ENCODE data around the gene PRSS21. TPM values are rescaled to one million over a fixed set of nuclear protein-coding genes. Genes with fewer than 3 reads are reported as not detected.

Gene PRSS21
- total RNA-seq, 2 experiments from 2014 or later: 68.7 to 69.6 TPM

- Histone ChIP-seq H3K4me1 (ENCODE audit: insufficient read depth, low read length, poor library complexity, severe bottlenecking) (no peaks in the 10 kb centered on the region), H3K9me2 (ENCODE audit: insufficient read depth, low read length) (no peaks in the 10 kb centered on the region), H3K4me3 (ENCODE audit: low read depth, low read length, poor library complexity, severe bottlenecking) (no peak overlapping the region), H3K36me3 (ENCODE audit: insufficient read depth, low read length) (no peaks in the 10 kb centered on the region), H3K4me2 (ENCODE audit: low read length) (no peak overlapping the region), H2AFZ (ENCODE audit: low read length) (no peak overlapping the region), H3K27ac (ENCODE audit: low read depth, low read length, poor library complexity, severe bottlenecking) (no peak overlapping the region), H4K20me1 (ENCODE audit: insufficient read depth, low read length) (no peaks in the 10 kb centered on the region), H3K9me3 (ENCODE audit: low read length) (no peaks in the 10 kb centered on the region), H3K79me2 (ENCODE audit: insufficient read depth, low read depth, low read length) (no peaks in the 10 kb centered on the region)
- ChIA-PET POLR2A (interaction anchor here (1.2 kb wide), 1 partner anchor 16 kb away, joined by 4 read pairs; no protein-coding TSS in a partner anchor), CTCF (ENCODE audit: unreplicated experiment) (no interaction called here)
- intact Hi-C loops (cut with micrococcal nuclease; ENCODE audit: unreplicated experiment): loop anchor here (10.0 kb wide), 1 partner anchor 59 kb away; the partner anchor contains the start of gene PRSS22
- no peak for DNase-seq (ENCODE audit: low spot score)
- BruUV-seq (replicated peaks): no TSS peak
- TF ChIP-seq EZH2phosphoT487 (IDR thresholded peaks at IDR 0.05; ENCODE audit: borderline replicate concordance, low read depth, low read length) (no peak), CTCF (conservative IDR thresholded peaks at IDR 0.05; ENCODE audit: low read length) (no peak)
Measured at GRCh38 chr16:2795395-2796143, 21.5 kb upstream of the PRSS21 start.

- no peaks in the 10 kb centered on the region for H3K4me1 ChIP-seq (ENCODE audit: insufficient read depth, low read length, poor library complexity, severe bottlenecking)
- no peaks in the 10 kb centered on the region for H4K20me1 ChIP-seq (ENCODE audit: insufficient read depth, low read length)
- POLR2A ChIA-PET: no interaction called here
- no peak overlapping the region for H3K27ac ChIP-seq (ENCODE audit: low read depth, low read length, poor library complexity, severe bottlenecking)
- intact Hi-C loops (cut with micrococcal nuclease; ENCODE audit: unreplicated experiment): loop anchor here (10.0 kb wide), 1 partner anchor 56 kb away; the partner anchor contains the start of gene PRSS22
- no peaks in the 10 kb centered on the region for H3K79me2 ChIP-seq (ENCODE audit: insufficient read depth, low read depth, low read length)
- no TSS peak for BruUV-seq (replicated peaks)
- no peak for TF ChIP-seq CTCF (conservative IDR thresholded peaks at IDR 0.05; ENCODE audit: low read length)
- no peak for TF ChIP-seq EZH2phosphoT487 (IDR thresholded peaks at IDR 0.05; ENCODE audit: borderline replicate concordance, low read depth, low read length)
- CTCF ChIA-PET (ENCODE audit: unreplicated experiment): no interaction called here
- H3K9me3 ChIP-seq (ENCODE audit: low read length): no peaks in the 10 kb centered on the region
- no peak overlapping the region for H3K4me3 ChIP-seq (ENCODE audit: low read depth, low read length, poor library complexity, severe bottlenecking)
- H3K36me3 ChIP-seq (ENCODE audit: insufficient read depth, low read length): no peaks in the 10 kb centered on the region
- H2AFZ ChIP-seq (ENCODE audit: low read length): no peak overlapping the region
- H3K9me2 ChIP-seq (ENCODE audit: insufficient read depth, low read length): no peaks in the 10 kb centered on the region
- H3K4me2 ChIP-seq (ENCODE audit: low read length): no peak overlapping the region
- DNase-seq (ENCODE audit: low spot score): no peak
Measured at GRCh38 chr16:2798723-2799204, 18.3 kb upstream of the PRSS21 start.
